ENCODE measurements around the gene PDE11A. TPM values are rescaled to one million over a fixed set of nuclear protein-coding genes. Genes with fewer than 3 reads are reported as not detected.

Gene PDE11A
- total RNA-seq, 1 donor from 2014 or later: under 0.01 TPM

DNA sequence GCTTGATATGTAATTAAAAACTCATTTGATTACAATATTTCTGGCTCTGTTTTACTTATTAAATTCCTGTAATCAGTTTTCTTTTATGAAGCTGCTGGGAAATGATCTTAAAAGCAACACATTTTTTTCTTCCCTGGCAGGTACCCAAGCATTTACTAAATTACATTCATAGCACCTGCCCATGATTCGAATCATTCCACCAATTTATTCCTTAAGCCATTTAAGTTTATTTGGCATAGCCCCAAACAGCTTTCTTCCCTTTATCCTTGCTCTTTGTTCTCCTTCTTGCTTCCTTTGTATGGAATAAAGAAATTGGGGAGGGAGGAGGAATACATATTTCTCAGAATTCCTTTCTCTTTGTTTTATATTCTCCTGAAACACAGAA lies 438.7 kb downstream of the PDE11A start:
- DNase-seq (ENCODE audit: low read depth in 2 of 2): no peak

DNA sequence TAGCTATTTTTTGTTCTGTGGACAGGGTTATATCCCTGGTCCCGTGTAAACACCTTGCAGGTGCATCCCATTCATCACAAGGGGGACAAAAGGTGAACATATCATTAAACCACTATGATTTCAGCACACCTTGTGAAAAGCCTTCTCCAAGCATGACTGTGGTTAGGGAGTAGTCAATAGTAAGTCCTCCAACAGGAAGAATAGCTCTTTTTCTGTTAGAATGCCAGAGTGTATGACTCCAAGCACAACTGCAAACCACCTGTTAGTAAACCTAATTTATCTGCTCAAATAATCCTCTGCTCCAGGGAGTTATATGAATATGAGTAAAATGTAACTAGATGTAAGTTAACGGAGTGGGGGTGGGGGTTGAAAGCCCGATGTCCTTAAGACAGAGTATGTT lies 439.5 kb downstream of the PDE11A start:
- DNase-seq (ENCODE audit: low read depth in 2 of 2): no peak

DNA sequence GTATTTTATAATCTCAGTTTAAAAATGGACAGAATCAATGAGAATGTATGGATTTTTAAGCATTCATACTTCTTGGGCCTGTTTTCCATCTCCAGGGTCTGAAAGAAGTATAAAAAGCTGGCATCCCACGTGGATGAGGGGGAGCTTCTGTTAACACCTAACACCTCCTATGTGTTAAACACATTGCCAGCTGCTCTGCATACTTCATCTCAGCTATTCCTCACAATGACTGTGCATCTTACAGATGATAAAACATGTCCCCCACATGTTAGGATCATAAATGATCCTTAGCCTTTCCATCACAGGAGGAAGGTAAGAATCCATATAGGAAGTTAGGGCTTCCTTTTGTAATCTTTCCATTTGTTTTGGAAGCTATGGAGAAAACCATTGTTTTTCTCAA lies 440.9 kb downstream of the PDE11A start:
- DNase-seq (ENCODE audit: low read depth in 2 of 2): no peak

DNA sequence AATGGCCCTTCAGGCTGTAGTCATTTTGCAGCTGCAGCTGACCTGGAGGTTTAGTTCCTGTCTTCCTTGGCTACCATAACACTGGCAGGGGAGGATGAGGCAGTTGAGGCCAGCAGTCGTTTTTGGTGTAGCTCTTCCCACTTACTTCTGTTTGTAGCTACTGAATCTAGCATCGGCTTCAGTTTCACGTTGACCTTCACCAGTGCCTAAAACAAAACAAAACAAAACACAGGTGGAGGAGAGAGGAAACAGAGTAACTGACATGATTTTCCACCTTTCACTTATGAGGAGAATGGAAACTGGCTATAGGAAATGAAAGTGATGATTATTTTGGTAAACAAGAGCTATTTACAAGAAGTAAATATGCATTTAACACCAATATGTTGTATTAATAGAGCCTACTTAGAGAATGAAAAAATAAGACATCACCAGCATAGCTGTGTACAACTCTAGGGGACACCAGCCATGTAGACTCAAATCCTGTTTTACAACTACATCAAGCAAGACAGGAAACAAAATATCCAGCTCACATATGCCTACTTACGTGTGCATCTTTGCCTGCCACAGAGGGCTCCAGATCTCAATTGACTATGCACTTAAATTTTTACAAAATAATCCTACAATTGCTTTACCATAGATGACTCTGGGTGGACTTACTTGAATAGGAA lies 443.1 kb downstream of the PDE11A start:
- no peak for DNase-seq (ENCODE audit: low read depth in 2 of 2)

DNA sequence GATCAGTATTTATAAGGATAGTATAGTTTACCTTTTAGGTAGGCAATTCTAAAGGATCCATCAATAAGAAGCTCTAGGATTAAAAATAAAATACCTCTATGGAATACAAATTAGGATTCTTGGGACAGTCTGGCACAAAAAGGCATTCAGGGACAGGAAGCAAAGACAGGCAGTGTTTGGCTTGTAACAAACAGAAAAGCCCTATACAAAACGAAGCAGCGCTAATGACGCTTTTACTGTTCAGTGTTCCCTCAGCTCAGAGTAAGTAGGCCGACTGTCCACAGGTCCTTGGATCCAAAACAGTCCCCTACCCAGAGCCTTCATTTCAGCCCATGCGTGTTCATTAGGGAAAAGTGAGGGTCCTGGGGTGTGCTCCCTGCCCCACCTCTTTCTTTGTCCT lies 443.7 kb downstream of the PDE11A start:
- no peak for DNase-seq (ENCODE audit: low read depth in 2 of 2)

DNA sequence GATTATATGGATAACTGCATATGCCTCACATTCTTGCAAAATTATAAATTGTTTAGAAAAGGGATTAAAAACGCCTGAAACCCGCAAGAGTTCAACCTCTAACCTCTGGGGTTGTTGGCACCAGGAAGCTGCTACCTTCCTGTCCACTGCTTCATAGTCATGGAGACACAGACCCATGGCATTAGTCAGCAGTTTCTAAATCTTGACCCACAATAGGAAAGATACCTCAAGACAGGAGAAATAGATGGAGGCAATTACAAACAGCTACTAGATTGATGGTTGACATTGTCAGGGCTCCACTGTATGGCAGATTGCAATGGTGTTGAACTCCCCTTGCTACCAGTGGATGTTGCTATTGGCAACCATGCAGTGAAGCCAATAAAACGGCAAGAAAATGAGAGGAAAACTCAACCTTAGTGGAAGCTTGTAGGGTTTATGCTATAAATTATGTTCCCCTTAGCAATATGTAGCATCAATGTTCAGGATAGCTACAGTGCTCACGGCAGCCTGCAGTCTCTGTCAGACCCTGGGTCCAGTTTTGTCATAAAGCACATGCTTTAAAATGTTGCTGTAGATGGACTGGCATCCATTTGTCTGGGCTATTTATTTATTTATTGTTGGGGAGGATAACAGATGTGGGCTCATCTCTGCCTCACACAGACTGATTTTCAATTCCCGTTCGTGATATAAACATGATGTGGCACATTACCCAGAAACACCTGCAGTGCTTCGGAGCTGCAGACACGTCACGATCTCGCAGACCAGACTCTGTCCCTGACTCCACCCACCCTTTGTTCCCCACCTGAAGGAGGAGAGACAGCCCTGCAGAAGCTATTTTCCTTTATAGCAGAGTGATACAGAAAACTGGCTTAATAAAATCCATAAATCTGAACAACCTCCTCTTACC lies 446.6 kb downstream of the PDE11A start:
- peak in 1 of 2 donors; percentile 15 for DNase-seq (ENCODE audit: low read depth in 2 of 2)

DNA sequence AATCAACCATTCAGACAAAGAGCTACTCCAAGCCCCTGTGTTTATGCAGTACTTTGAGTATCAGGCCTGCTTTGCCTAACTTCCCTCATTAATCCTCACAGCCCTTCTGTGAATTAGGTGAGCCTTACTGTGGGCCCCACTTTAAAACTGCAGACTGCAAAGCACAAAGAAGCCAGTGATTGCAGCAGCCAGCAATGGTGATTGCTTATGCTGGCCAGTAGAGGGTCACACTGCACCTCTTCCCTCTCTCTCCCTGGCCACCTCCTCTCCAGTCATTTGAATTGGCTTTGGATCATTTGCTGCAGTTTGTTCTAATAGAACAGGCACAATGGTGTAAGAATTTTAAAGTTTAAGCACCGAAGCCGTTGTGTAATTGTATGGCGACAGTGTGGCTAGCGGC lies 450.1 kb downstream of the PDE11A start:
- DNase-seq (ENCODE audit: low read depth in 2 of 2): peak in 1 of 2 donors; percentile 60

DNA sequence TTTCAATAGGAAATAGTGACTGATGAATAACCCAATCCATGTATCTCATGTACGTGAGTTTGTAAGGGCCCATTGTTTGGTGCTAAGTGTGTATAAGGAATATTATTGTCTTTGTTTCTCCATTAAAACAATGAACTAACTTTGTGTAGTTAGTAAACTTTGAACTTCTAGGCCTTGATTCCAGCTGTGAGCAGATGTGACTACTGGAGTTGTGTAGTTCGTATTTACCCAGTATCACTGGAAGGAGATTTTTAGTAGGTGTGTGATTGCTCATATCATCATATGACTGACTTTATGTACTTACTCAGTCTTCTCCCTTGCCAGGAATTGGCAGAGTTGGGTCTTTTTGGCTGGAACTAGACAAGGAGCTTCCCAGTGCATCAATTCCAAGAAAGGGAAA lies 452.6 kb downstream of the PDE11A start:
- no peak for DNase-seq (ENCODE audit: low read depth in 2 of 2)

DNA sequence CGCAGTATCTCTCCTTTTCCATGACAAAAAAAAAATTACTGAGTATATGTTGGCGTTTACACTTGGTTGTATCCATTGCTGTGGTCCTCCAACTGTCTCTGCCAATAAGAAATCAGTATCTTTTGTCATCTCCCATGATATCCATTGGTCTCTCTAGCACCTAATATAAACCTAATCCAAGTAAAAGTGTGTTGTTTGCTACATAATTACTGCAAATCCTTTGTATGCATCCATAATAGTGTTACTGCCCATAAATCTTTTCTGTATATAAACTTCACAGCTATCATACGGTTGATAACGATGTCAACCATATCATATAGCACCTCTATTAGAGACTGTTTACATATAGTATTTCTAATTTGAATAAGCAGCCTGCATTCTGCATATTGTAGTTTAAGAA lies 453.1 kb downstream of the PDE11A start:
- DNase-seq (ENCODE audit: low read depth in 2 of 2): no peak

DNA sequence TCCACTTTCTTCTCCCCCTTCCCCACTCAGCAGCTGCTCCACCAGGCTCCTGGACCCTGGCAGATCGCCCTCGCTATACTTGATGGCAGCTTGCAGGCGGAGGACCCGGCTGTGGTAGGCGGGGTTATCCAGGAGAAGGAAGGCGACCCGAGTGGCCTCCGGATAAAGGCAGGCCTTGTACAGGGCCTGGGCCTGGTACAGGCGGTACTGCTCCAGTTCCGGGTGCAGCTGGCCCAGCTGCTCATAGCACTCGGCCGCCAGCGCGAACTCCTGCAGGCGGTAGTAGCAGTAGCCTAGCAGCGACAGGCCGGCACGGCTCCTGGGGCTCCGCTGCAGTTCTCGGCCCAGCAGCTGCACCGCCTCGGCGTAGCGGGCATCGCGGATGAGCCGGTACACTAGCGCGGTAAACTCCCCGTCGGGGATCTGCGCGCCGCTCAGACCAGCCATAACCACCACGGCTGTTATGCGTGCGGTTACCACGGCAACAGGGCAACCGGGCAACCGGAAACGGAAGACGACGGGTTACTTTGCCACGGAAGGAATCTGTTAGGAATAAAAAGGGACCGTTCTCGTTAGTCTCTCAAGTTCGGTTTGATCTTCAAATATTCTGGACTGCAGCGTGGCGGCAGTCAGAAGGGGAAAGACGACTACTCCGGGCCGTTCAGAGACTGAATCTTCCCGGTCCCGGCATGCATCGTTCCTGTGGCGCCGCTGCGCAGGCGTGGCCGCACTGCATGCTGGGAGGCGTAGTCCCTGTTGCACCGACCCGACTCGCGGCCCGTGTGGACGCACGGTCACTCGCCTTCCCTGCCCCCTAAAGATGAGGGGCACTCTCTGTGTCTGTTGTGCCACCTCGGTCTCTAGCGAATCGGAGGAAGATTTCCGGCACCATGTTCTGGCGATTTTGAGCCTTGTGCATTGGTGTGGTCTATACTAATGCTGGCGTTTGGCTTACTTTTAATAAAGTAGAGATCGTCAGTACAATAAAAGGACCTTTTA lies 454.0 kb downstream of the PDE11A start:
- DNase-seq (ENCODE audit: low read depth in 2 of 2): peak; percentile 79 to 85

DNA sequence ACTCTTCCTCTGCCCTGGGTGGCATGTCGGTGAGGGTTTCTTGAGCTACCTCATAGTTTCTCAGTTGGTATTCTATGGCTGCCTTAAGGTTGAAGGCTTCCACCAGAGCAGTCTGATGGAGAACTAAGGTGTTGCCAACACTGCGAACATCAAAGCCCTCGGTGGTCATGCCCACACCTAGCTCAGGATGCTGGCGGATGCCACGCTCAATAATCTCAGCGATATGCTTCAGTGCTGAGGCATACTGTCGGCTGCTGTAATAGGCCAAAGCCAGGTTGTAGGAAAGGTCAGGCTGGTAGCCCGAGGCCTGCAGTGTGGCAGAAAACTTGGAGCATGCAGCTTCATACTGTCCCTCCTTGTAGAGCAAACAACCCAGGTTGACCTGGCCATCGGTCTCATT lies 454.7 kb downstream of the PDE11A start:
- no peak for DNase-seq (ENCODE audit: low read depth in 2 of 2)

DNA sequence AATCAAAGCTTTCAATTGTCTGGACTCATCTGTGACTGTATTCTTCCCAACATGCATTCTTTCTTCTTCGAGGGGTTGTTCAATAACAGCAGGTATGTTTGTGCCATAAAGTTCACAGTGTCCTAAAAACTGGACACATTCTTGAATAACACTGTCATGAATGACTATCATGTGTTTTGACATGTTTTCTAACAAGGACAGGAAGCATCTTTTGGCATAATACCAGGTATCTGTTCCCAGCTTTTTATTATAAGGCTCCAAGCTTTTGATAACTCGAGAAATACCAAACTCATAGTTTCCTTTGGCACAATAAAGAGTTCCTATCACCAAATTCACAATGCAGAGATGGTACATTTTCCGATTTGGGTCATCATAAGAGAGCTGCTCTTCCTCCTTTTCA lies 455.8 kb downstream of the PDE11A start:
- peak; percentile 35 to 58 for DNase-seq (ENCODE audit: low read depth in 2 of 2)

DNA sequence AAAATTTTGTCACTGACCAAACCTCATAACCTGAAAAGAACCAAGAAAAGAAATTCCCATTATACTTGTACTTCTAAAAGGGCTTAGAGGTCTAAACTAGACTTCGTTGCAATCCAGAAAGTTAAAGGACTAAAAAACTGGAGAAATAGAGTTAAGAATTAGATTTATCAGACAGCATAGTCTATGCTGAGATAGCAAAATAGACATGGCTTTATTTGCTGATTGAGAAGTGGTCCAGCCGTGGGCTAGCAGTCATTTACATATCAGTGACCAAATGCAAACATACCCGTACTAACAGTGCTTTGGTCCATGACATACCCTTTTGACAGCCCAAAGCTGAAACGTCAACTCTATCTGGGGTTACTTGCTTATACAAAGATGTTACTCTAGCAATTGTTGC lies 456.5 kb downstream of the PDE11A start:
- no peak for DNase-seq (ENCODE audit: low read depth in 2 of 2)

DNA sequence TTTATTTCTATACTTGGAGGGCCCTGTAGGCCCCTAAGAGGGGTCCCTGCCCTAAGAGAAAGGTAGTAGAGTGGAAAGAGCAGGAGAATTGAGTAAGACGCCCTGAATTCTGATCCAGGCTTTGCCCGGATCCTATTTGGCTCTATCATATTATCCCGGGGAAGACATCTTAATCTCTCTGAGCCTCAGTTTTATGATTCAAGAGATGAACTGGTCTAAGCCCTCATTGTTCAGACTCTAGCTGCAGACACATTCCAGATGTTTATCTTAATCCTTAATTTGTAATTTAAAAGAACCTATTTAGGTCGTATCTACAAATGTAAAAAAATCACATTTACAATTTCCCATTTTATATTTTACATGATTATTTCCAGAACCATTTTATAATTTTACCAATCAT lies 459.9 kb downstream of the PDE11A start:
- DNase-seq (ENCODE audit: low read depth in 2 of 2): no peak

DNA sequence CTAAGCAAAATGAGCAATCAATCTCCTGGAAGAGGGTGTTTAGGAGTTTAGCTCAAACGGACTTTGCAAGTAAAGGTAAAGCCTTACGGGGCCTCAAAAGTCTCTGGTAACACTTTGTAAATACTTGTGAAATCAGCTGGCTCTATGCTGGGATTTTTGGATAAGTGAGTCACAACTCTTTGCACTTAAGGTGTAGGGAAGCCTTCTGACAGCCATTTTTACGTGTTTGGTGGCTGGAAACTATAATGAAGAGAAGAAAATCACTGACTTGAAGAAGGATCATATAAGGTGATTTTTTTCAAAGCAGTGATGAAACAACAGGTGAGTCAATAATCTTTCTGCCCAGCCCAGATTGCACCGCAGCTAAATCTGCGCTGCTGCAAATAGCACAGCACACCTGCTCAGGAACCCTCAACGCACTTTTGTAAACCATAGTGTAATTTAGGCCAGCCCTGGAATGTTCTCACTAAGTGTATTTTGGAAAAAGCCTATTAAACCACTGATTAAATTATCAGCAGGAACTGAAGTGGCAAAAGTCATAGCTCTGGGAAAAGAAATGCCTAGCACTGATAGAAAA lies 461.2 kb downstream of the PDE11A start:
- no peak for DNase-seq (ENCODE audit: low read depth in 2 of 2)

DNA sequence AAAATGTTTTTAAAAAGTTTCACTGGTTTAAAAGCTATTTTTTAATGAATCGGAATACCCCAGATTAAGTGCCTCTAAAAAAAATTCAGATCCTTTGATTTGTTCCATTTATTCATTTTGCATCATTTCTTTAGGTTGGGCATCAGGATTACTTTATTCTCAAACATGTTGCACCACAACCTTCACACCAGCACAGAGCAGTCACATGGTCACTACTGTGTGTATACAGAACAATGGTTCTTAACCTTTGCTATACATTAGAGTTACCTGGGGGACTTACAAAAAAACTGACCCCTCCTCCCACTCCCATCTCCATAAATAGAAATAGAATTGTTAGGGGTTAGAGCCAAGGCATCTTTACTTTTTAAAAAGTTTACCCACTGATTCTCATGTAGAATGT lies 461.8 kb downstream of the PDE11A start:
- no peak for DNase-seq (ENCODE audit: low read depth in 2 of 2)

DNA sequence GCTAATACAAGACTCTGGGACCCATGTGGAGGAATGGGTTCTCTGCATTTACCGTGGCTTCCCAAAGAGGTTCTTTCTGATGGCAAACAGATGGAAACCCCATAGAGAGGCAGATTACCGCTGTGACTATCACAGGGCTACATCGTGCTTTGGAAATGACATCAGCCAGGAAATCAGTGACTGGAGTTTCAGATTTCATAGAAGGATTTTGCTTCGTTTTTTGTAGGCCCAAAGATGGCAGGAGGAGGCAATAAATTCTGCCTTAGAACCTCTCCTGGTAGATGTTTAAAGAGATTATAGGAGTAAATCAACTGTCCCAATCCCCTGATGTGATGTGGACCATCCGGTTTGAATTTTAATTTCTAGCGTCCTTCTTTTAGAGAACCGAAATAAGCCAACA lies 465.9 kb downstream of the PDE11A start:
- DNase-seq (ENCODE audit: low read depth in 2 of 2): peak in 1 of 2 donors; percentile 24

DNA sequence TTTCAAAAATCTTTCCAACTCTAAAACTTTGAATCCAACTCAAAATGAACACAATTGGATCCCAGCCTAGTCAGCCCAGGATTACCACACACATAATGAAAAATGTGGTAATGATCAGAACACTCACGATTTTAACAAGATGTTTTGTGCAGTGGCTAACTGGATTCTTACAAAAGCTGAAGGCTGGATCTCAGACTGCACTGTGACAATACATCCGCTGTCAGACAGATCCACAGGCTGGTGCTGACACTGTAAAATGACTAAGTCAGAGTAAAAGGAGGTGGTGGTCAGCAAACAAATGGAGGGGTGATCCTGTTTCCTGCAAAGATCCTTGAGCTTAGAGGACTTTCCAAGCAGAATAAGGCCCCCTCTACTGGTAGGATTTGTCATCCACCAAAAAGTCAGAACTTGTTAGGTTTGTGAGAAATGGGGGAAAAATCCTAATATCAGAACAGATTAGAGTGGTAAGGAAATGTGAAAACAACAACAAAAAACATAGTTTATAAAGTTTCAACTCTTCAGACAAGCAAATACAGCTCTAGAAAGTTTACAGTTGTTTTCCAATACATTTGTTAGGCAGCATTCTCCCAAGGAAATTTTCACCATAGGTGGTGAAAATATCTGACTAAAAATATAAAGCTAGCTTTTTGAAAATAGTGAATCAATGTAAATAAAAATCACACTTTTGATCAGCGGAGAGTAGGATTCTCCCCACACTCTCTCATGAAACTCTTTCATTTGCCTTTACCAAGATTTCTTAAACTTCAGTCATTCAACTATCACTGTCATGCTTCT lies 468.1 kb downstream of the PDE11A start:
- DNase-seq (ENCODE audit: low read depth in 2 of 2): peak; percentile 30 to 69

DNA sequence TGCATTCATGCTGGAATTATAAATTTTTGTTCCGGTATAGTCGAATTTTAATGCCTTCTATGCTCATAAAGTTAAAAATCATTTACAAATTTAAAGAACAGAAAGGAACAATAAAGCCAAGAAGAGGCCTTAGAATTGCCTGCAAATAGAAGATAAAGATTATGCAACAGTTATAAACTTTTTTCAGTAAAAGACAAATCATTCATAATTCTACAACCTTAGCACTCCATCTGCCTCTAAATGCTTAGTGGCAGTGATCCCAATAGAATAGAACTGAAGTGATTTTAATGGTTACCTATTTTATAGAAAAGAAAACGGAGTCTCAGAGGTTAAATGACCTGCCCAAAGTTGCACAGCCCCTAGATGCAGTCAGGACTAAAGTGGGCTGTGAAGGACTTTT lies 468.8 kb downstream of the PDE11A start:
- DNase-seq (ENCODE audit: low read depth in 2 of 2): no peak

DNA sequence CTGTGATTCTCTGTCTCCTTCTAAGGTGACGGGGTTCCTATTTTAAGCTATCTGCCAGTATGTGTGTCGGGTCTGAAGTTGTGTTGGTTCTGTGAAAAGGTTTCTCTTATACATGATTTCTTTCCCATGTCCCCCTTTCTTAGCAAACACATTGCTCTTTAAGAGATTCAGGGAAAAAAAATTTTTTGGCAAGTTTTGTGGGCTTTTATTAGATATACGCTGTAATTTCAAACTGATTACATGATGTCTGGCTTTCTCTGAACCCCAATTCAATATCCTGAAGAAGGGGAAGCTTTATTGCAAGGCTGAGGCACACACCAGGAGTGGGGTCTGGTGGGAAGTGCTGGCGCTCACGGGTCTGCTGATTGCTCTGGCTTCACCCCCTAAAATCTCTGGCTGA lies 469.4 kb downstream of the PDE11A start:
- DNase-seq (ENCODE audit: low read depth in 2 of 2): no peak
